ENCODE measurements around the gene SF3A1.

GRCh38 chr22:30321461-30321860, 35.2 kb downstream of the SF3A1 start:
- TF ChIP-seq POLR2A (IDR thresholded peaks at IDR 0.05; ENCODE audit: low read depth, low read length) (no peak), POLR2AphosphoS5 (IDR thresholded peaks at IDR 0.05; ENCODE audit: low read depth, low read length) (no peak), SPI1 (IDR thresholded peaks at IDR 0.05; ENCODE audit: low read depth, low read length) (no peak), TAF1 (IDR thresholded peaks at IDR 0.05; ENCODE audit: low read depth, low read length) (no peak)
